ENCODE results near the gene CUZD1.

GRCh38 chr10:122798704-122799231 lies 46.9 kb downstream of the CUZD1 start:
- TF ChIP-seq ZFP3 (CRISPR knock-in tag; IDR thresholded peaks at IDR 0.05): no peak
- no peak for TF ChIP-seq ZNF565 (CRISPR knock-in tag; conservative IDR thresholded peaks at IDR 0.05; ENCODE audit: low read depth)
- no peak for TF ChIP-seq CSDC2 (CRISPR knock-in tag; IDR thresholded peaks at IDR 0.05)
- no peak for TF ChIP-seq PATZ1 (CRISPR knock-in tag; IDR thresholded peaks at IDR 0.05; ENCODE audit: borderline replicate concordance)
- TF ChIP-seq GLIS3 (CRISPR knock-in tag; IDR thresholded peaks at IDR 0.05): no peak
- TF ChIP-seq ZNF8 (CRISPR knock-in tag; IDR thresholded peaks at IDR 0.05): no peak
- no peak for TF ChIP-seq ZFP30 (CRISPR knock-in tag; IDR thresholded peaks at IDR 0.05)
- no peak for TF ChIP-seq ARNTL (CRISPR knock-in tag; IDR thresholded peaks at IDR 0.05; ENCODE audit: borderline replicate concordance, low read depth)
- TF ChIP-seq CREB5 (CRISPR knock-in tag; IDR thresholded peaks at IDR 0.05; ENCODE audit: low read depth): no peak
- TF ChIP-seq RARB (CRISPR knock-in tag; IDR thresholded peaks at IDR 0.05): no peak
- no peak for TF ChIP-seq BACH2 (CRISPR knock-in tag; IDR thresholded peaks at IDR 0.05; ENCODE audit: borderline replicate concordance)
